GM12878 (cell line): Measurements from ENCODE around the gene UBE3B. TPM values are rescaled to one million over a fixed set of nuclear protein-coding genes. Genes with fewer than 3 reads are reported as not detected.

Experiments
- ATAC-seq: fragments of 200-7000 bp; cut with Tn5 transposase; 3 replicates; pipeline ENCODE4 v1.9.1; 2020; ENCODE audit warnings: mild to moderate bottlenecking, moderate library complexity
- BruUV-seq: library from RNA; stranded (reverse); fragments of 400-500 nt; replicated peaks from 2 replicates; lab custom pipeline; 2021; lab: Mats Ljungman, UMichigan
- CTCF ChIA-PET: fragments of 300-600 bp; sonication (Branson Sonifier 250); formaldehyde crosslinking; extraction: SDS; loops from one replicate; lab custom pipeline; 2021; ENCODE audit warnings: inconsistent platforms; lab: Yijun Ruan, JAX
- POLR2A ChIA-PET: fragments of 350-600 bp; formaldehyde crosslinking; extraction: SDS; loops from one replicate; lab custom pipeline; 2021; ENCODE audit warnings: inconsistent platforms; lab: Charles Lee
- RAD21 ChIA-PET: fragments of 300-600 bp; sonication (Branson Sonifier 250); formaldehyde crosslinking; loops from one replicate; lab custom pipeline; 2023; ENCODE audit warnings: antibody characterized with exemption; ENCODE audit not compliant: unreplicated experiment; lab: Charles Lee
- SMC1A ChIA-PET: fragments of 300-600 bp; sonication (Branson Sonifier 250); formaldehyde crosslinking; loops from one replicate; lab custom pipeline; 2023; ENCODE audit not compliant: unreplicated experiment, uncharacterized antibody; lab: Charles Lee
- DNase-seq: peaks from one replicate; pipeline ENCODE4 v3.0.0-alpha.2; 2011; ENCODE audit warnings: low read depth, low spot score
- FAIRE-seq: peaks from 3 replicates; lab custom pipeline; 2011; peaks lifted over from hg19 to GRCh38; lab: Jason Lieb, UNC
- H2AFZ ChIP-seq: 2 replicates; pipeline ENCODE4 v1.6.0; 2011; ENCODE audit warnings: low read depth, low read length, control low read depth; ENCODE audit not compliant: control insufficient read depth
- H3K27ac ChIP-seq: 2 replicates; pipeline ENCODE4 v1.5.1; 2011; ENCODE audit warnings: control low read depth; ENCODE audit not compliant: control insufficient read depth, insufficient read depth
- H3K27me3 ChIP-seq, 2 experiments: replicated peaks in 1 of 2; 2 replicates each; pipeline versions ENCODE4 v1.6.0 to v1.6.1; 2011; ENCODE audit warnings: low read length in 1 of 2; ENCODE audit not compliant: control insufficient read depth in 2 of 2, insufficient read depth in 2 of 2
- H3K36me3 ChIP-seq, 2 experiments: 2 replicates each; pipeline ENCODE4 v1.5.1; 2011; ENCODE audit warnings: low read length in 1 of 2; ENCODE audit not compliant: control insufficient read depth in 2 of 2, insufficient read depth in 2 of 2
- H3K4me1 ChIP-seq: 2 replicates; pipeline ENCODE4 v1.6.1; 2011; ENCODE audit warnings: mild to moderate bottlenecking, low read length, moderate library complexity, mixed read lengths; ENCODE audit not compliant: control insufficient read depth, insufficient read depth
- H3K4me2 ChIP-seq: 2 replicates; pipeline ENCODE4 v1.6.0; 2011; ENCODE audit warnings: control low read depth; ENCODE audit not compliant: control insufficient read depth, insufficient read depth
- H3K4me3 ChIP-seq: fragments of 200-600 bp; sonication (generic); 2 replicates; pipeline ENCODE4 v1.5.1; 2016
- H3K79me2 ChIP-seq: 2 replicates; pipeline ENCODE4 v1.6.0; 2011; ENCODE audit warnings: low read length; ENCODE audit not compliant: control insufficient read depth, insufficient read depth
- H3K9ac ChIP-seq: 2 replicates; pipeline ENCODE4 v1.8.0; 2011; ENCODE audit warnings: low read length, control low read depth, mixed read lengths; ENCODE audit not compliant: control insufficient read depth, insufficient read depth
- H3K9me3 ChIP-seq: replicated peaks from 3 replicates; pipeline ENCODE4 v1.5.1; 2011; ENCODE audit warnings: mild to moderate bottlenecking, low read length; ENCODE audit not compliant: control insufficient read depth, insufficient read depth
- H4K20me1 ChIP-seq: 2 replicates; pipeline ENCODE4 v1.6.0; 2011; ENCODE audit not compliant: control insufficient read depth, insufficient read depth
- BRCA1 ChIP-seq: IDR thresholded peaks from 2 replicates; pipeline ENCODE4 v1.6.1; 2011; ENCODE audit warnings: low read depth, low read length, improper control_type of control experiment
- IRF4 ChIP-seq: IDR thresholded peaks from 2 replicates; pipeline ENCODE4 v1.6.1; 2011; ENCODE audit warnings: low read depth, low read length
- MTA3 ChIP-seq: IDR thresholded peaks from 2 replicates; pipeline ENCODE4 v1.6.1; 2012; ENCODE audit warnings: low read length, inconsistent platforms, borderline replicate concordance
- NFIC ChIP-seq: IDR thresholded peaks from 2 replicates; pipeline ENCODE4 v1.6.1; 2012; ENCODE audit warnings: low read depth, mild to moderate bottlenecking, inconsistent platforms, low read length, moderate library complexity
- NR2F1 ChIP-seq: fragments of 450-650 bp; conservative IDR thresholded peaks from 2 replicates; pipeline ENCODE4 v1.6.1; 2017; ENCODE audit warnings: mild to moderate bottlenecking
- PML ChIP-seq: IDR thresholded peaks from 2 replicates; pipeline ENCODE4 v1.6.1; 2012; ENCODE audit warnings: low read length, inconsistent platforms
- POLR2AphosphoS2 ChIP-seq: IDR thresholded peaks from 2 replicates; pipeline ENCODE4 v1.6.1; 2011; ENCODE audit warnings: low read depth, mild to moderate bottlenecking, low read length, improper control_type of control experiment, moderate library complexity
- RAD21 ChIP-seq: IDR thresholded peaks from 2 replicates; pipeline ENCODE4 v1.6.1; 2011; ENCODE audit warnings: mild to moderate bottlenecking, low read depth, low read length, moderate library complexity; ENCODE audit not compliant: insufficient read depth
- SMAD1 ChIP-seq: fragments of 450-650 bp; IDR thresholded peaks from 2 replicates; pipeline ENCODE4 v1.6.1; 2018; ENCODE audit warnings: mild to moderate bottlenecking, low read depth; ENCODE audit not compliant: partially characterized antibody
- SMC3 ChIP-seq: IDR thresholded peaks from 2 replicates; pipeline ENCODE4 v1.6.1; 2011; ENCODE audit warnings: low read length, improper control_type of control experiment, borderline replicate concordance
- STAT1 ChIP-seq: fragments of 450-650 bp; conservative IDR thresholded peaks from 2 replicates; pipeline ENCODE4 v1.6.1; 2014; ENCODE audit warnings: antibody characterized with exemption, mild to moderate bottlenecking
- TAF1 ChIP-seq: IDR thresholded peaks from 2 replicates; pipeline ENCODE4 v1.6.1; 2011; ENCODE audit warnings: mild to moderate bottlenecking, low read depth, low read length, borderline replicate concordance
- TARDBP ChIP-seq: IDR thresholded peaks from 2 replicates; pipeline ENCODE4 v1.6.1; 2016; ENCODE audit warnings: borderline replicate concordance
- WRNIP1 ChIP-seq: IDR thresholded peaks from 2 replicates; pipeline ENCODE4 v1.6.1; 2011; ENCODE audit warnings: low read depth, low read length, improper control_type of control experiment, borderline replicate concordance
- WGBS: methylation state at CpG from one replicate; pipeline ENCODE4 v1.1.6; 2016; ENCODE audit warnings: low lambda C conversion rate; ENCODE audit not compliant: insufficient replicate concordance, insufficient coverage; ENCODE audit errors: missing lambda C conversion rate; 5-methylcytosine and 5-hydroxymethylcytosine counted together
- in situ Hi-C: fragments of 300-500 bp; cut with MboI; formaldehyde crosslinking; loops from 9 replicates; pipeline ENCODE4 v1.14.3; 2018; ENCODE audit warnings: mixed read lengths
- intact Hi-C: fragments of 100-400 bp; cut with micrococcal nuclease; formaldehyde crosslinking; loops from one replicate; pipeline ENCODE4 v1.14.2; 2022; ENCODE audit not compliant: unreplicated experiment
- polyA plus RNA-seq, 11 experiments: library from polyadenylated mRNA; depleted of rRNA in 4 of 11; unstranded in 6 of 11; stranded (reverse) in 5 of 11; fragments of >200 nt; fragmentation: Nextera tagmentation in 4 of 11; fragmentation: Illumina TruSeq in 1 of 11; extraction: Ambion mirVana in 4 of 11; extraction: Trizol in 1 of 11; gene quantifications; 1 replicate in 1 of 11; 2 replicates in 10 of 11; pipeline versions ENCODE4 v1.2.1 to v1.2.3, GENCODE V29; 2011 to 2016; ENCODE audit warnings: inconsistent platforms in 2 of 11, missing spikeins in 2 of 11, low read depth in 1 of 11
- total RNA-seq, 4 experiments: library from RNA; depleted of rRNA in 3 of 4; stranded (reverse); fragments of >200 nt in 3 of 4; fragmentation: Illumina TruSeq in 1 of 4; extraction: Trizol in 1 of 4; gene quantifications; 2 replicates each; pipeline versions ENCODE4 v1.2.1 to v1.2.3, GENCODE V29; 2013 to 2021
- TF ChIP-seq, protein P1 (sequence below): fragments of 450-650 bp; IDR thresholded peaks from 2 replicates; pipeline ENCODE4 v1.6.1; 2016; ENCODE audit warnings: mild to moderate bottlenecking, moderate library complexity, borderline replicate concordance

The UBE3B gene
- total and polyA plus RNA-seq, 10 of the 15 experiments (the other 5 are each of a cell fraction or from before 2014, with no cell fraction given), result 7.4 to 25.3 (median 17.1) TPM

DNA sequence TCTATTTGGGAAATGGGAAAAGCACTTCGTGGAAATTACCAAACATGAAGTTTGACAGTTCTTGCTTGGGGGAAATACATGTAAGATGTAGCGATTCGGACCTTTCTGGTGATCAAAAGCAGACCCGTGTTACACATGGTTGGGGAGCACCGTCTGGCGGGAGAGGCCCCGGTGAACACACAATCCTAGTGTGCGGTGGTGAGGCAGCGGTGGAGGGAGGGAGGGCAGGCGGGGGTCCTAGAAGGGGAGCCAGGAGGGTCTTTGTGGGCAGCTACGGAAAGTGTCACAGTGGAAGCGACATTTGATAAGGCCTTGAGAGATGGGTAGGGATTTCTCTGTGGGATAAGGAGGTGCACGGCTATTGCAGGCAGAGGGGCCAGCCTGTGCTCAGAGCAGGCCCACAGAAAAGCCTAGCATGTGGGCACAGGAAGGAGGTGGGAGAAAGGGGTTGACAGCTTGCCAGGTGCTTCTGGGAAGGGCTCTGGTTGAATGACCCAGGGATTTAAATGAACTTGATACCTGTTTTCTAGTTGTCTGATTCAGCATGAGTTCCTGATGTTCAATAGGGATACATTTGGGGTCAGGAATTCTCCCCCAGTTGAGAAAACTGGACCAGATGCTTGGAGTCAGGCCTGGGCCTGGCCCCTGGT, 103.4 kb downstream of the UBE3B start:
- Histone ChIP-seq H3K9ac (no peak overlapping the region), H3K4me2 (no peak overlapping the region), H2AFZ (no peak overlapping the region), H3K36me3 (peaks cover 3 to 23% of the 10 kb centered on the region in 2 experiments; a peak in 3 of 4 replicates), H3K9me3 (no peaks in the 10 kb centered on the region), H3K79me2 (no peaks in the 10 kb centered on the region), H3K4me3 (no peak overlapping the region), H3K27me3 (no peaks in the 10 kb centered on the region), H3K27ac (no peak overlapping the region), H4K20me1 (no peaks in the 10 kb centered on the region), H3K4me1 (no peaks in the 10 kb centered on the region)
- DNase-seq, result no peak
- no TSS peak for BruUV-seq
- intact Hi-C loops (no loop called here), in situ Hi-C loops (no loop called here)
- no peak for TF ChIP-seq RAD21
- FAIRE-seq, result no peak
- ChIA-PET SMC1A (no interaction called here), POLR2A (no interaction called here), CTCF (no interaction called here), RAD21 (no interaction called here)
- ATAC-seq, result no peak
- 98% methylated on average over 13 of the region's 13 CpGs for WGBS

- no peak for ATAC-seq
- Histone ChIP-seq H3K9me3 (no peaks in the 10 kb centered on the region), H3K4me1 (no peaks in the 10 kb centered on the region), H4K20me1 (no peaks in the 10 kb centered on the region), H3K27me3 (no peaks in the 10 kb centered on the region), H3K79me2 (no peaks in the 10 kb centered on the region), H3K4me2 (no peak overlapping the region), H3K27ac (no peak overlapping the region), H2AFZ (no peak overlapping the region), H3K36me3 (peaks cover 3 to 23% of the 10 kb centered on the region in 2 experiments; a peak in 3 of 4 replicates), H3K4me3 (no peak overlapping the region), H3K9ac (no peak overlapping the region)
- no peak for FAIRE-seq
- SMC1A ChIA-PET, result no interaction called here
- POLR2A ChIA-PET, result interaction anchor here (0.6 kb wide), 1 partner anchor 744 kb away, joined by 3 read pairs; no protein-coding TSS in a partner anchor
- no TSS peak for BruUV-seq
- in situ Hi-C loops (no loop called here), intact Hi-C loops (no loop called here)
- WGBS, result 93% methylated on average over 18 of the region's 18 CpGs
- no peak for DNase-seq
- CTCF ChIA-PET, result no interaction called here
- RAD21 ChIA-PET, result no interaction called here
- TF ChIP-seq PML, result no peak
- no peak for TF ChIP-seq NFIC
- no peak for TF ChIP-seq TARDBP
- TF ChIP-seq, protein P1, sequence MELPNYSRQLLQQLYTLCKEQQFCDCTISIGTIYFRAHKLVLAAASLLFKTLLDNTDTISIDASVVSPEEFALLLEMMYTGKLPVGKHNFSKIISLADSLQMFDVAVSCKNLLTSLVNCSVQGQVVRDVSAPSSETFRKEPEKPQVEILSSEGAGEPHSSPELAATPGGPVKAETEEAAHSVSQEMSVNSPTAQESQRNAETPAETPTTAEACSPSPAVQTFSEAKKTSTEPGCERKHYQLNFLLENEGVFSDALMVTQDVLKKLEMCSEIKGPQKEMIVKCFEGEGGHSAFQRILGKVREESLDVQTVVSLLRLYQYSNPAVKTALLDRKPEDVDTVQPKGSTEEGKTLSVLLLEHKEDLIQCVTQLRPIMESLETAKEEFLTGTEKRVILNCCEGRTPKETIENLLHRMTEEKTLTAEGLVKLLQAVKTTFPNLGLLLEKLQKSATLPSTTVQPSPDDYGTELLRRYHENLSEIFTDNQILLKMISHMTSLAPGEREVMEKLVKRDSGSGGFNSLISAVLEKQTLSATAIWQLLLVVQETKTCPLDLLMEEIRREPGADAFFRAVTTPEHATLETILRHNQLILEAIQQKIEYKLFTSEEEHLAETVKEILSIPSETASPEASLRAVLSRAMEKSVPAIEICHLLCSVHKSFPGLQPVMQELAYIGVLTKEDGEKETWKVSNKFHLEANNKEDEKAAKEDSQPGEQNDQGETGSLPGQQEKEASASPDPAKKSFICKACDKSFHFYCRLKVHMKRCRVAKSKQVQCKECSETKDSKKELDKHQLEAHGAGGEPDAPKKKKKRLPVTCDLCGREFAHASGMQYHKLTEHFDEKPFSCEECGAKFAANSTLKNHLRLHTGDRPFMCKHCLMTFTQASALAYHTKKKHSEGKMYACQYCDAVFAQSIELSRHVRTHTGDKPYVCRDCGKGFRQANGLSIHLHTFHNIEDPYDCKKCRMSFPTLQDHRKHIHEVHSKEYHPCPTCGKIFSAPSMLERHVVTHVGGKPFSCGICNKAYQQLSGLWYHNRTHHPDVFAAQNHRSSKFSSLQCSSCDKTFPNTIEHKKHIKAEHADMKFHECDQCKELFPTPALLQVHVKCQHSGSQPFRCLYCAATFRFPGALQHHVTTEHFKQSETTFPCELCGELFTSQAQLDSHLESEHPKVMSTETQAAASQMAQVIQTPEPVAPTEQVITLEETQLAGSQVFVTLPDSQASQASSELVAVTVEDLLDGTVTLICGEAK, result no peak
- TF ChIP-seq IRF4, result no peak
- no peak for TF ChIP-seq NR2F1
- TF ChIP-seq POLR2AphosphoS2, result no peak
- no peak for TF ChIP-seq SMC3
- no peak for TF ChIP-seq STAT1
- TF ChIP-seq WRNIP1, result no peak
- no peak for TF ChIP-seq MTA3
- no peak for TF ChIP-seq TAF1
- TF ChIP-seq SMAD1, result no peak
- TF ChIP-seq BRCA1, result no peak
These were observed 103.9 kb downstream of the UBE3B start for GRCh38 chr12:109581334-109581691.
